Peyer's patch (tissue), 4 donors: ENCODE results near the gene LAMTOR4. TPM values are rescaled to one million over a fixed set of nuclear protein-coding genes. Genes with fewer than 3 reads are reported as not detected.
A peak's percentile ranks its signal among the peaks of the same experiment; 100 is the strongest.
"Not testable (repeated sequence)": the region's sequence is repeated elsewhere in the genome, so short reads cannot be mapped to it uniquely, and the experiment has no call there.

ENCODE experiments used
- DNase-seq, 3 donors: peaks; one replicate each; pipeline ENCODE4 v3.0.0-alpha.2; 2017 to 2019
- H3K27ac ChIP-seq, 4 donors: fragments of 200-600 bp; sonication (generic); one replicate each; pipeline ENCODE4 v1.5.1; 2016 to 2019
- H3K27me3 ChIP-seq, 2 donors: fragments of 200-600 bp; sonication (generic); one replicate each; pipeline ENCODE4 v1.5.1; 2019
- H3K36me3 ChIP-seq, 3 donors: fragments of 200-600 bp; sonication (generic); one replicate each; pipeline ENCODE4 v1.5.1; 2016 to 2019
- H3K4me1 ChIP-seq, 4 donors: fragments of 200-600 bp; sonication (generic); one replicate each; pipeline ENCODE4 v1.5.1; 2016 to 2019
- H3K4me3 ChIP-seq, 4 donors: fragments of 200-600 bp; sonication (generic); 1 replicate in 3 of 4; 2 replicates in 1 of 4; pipeline ENCODE4 v1.5.1; 2016 to 2019; ENCODE audit warnings: mild to moderate bottlenecking in 1 of 4
- H3K9me3 ChIP-seq, 4 donors: fragments of 200-600 bp; sonication (generic); one replicate each; pipeline ENCODE4 v1.5.1; 2016 to 2019; ENCODE audit warnings: mild to moderate bottlenecking in 1 of 4
- CTCF ChIP-seq, 6 experiments: fragments of 450-650 bp in 4 of 6; fragments of 200-600 bp in 2 of 6; sonication (generic) in 1 of 6; IDR thresholded peaks; one replicate each; pipeline ENCODE4 v1.5.1; 2017 to 2019; ENCODE audit warnings: antibody characterized with exemption in 6 of 6, mild to moderate bottlenecking in 3 of 6, moderate library complexity in 1 of 6
- POLR2A ChIP-seq, 2 donors: fragments of 450-650 bp; IDR thresholded peaks; one replicate each; pipeline ENCODE4 v1.5.1; 2017; ENCODE audit warnings: antibody characterized with exemption in 2 of 2, mild to moderate bottlenecking in 2 of 2, moderate library complexity in 2 of 2
- total RNA-seq, 4 donors: library from RNA; depleted of rRNA; stranded (reverse); fragments of >200 nt; gene quantifications; one replicate each; pipeline ENCODE4 v1.1.0, GENCODE V29; 2016

LAMTOR4 gene
- total RNA-seq, 4 donors from 2014 or later, result 194 to 312 (median 237) TPM

- H3K9me3 ChIP-seq, result no peaks in the 10 kb centered on the region
- TF ChIP-seq CTCF (IDR thresholded peaks at IDR 0.05), result no peak
- no peak for TF ChIP-seq POLR2A (IDR thresholded peaks at IDR 0.05)
- H3K27me3 ChIP-seq, result no peaks in the 10 kb centered on the region
- peaks cover 0 to 7% (median 0%) of the 10 kb centered on the region in 4 donors for H3K4me1 ChIP-seq
- no peak overlapping the region for H3K4me3 ChIP-seq
- no peaks in the 10 kb centered on the region for H3K36me3 ChIP-seq
- peak overlapping the region in 2 of 4 donors; percentile 46 to 52 for H3K27ac ChIP-seq
- DNase-seq, result no peak
These were observed 10.6 kb upstream of the LAMTOR4 start for GRCh38 chr7:100137851-100138760.

- Histone ChIP-seq H3K9me3 (no peaks in the 10 kb centered on the region), H3K4me1 (peaks cover 0 to 7% (median 0%) of the 10 kb centered on the region in 4 donors), H3K4me3 (no peak overlapping the region), H3K27ac (peak overlapping the region in 2 of 4 donors; percentile 54 to 86), H3K36me3 (no peaks in the 10 kb centered on the region), H3K27me3 (no peaks in the 10 kb centered on the region)
- no peak for TF ChIP-seq POLR2A (IDR thresholded peaks at IDR 0.05)
- TF ChIP-seq CTCF (IDR thresholded peaks at IDR 0.05), result no peak
- no peak for DNase-seq
These were observed 7.2 kb upstream of the LAMTOR4 start for GRCh38 chr7:100141555-100141949.

- Histone ChIP-seq H3K27ac (no peak overlapping the region), H3K27me3 (no peaks in the 10 kb centered on the region), H3K4me1 (peaks cover 0 to 7% (median 0%) of the 10 kb centered on the region in 4 donors), H3K9me3 (no peaks in the 10 kb centered on the region), H3K4me3 (no peak overlapping the region), H3K36me3 (no peaks in the 10 kb centered on the region)
- DNase-seq, result no peak
- TF ChIP-seq POLR2A (IDR thresholded peaks at IDR 0.05) (no peak), CTCF (IDR thresholded peaks at IDR 0.05) (no peak)
These were observed 6.3 kb upstream of the LAMTOR4 start for GRCh38 chr7:100142461-100142860.

GRCh38 chr7:100146350-100146749 lies 2.4 kb upstream of the LAMTOR4 start:
- not testable (repeated sequence) for H3K4me3 ChIP-seq, H3K27ac ChIP-seq, H3K9me3 ChIP-seq, H3K36me3 ChIP-seq, H3K27me3 ChIP-seq, DNase-seq
- peaks cover 0 to 21% (median 2%) of the 10 kb centered on the region in 4 donors for H3K4me1 ChIP-seq

GRCh38 chr7:100147278-100147677 lies 1.4 kb upstream of the LAMTOR4 start:
- Histone ChIP-seq H3K4me3 (no peak overlapping the region), H3K27ac (no peak overlapping the region), H3K27me3 (no peaks in the 10 kb centered on the region), H3K4me1 (peaks cover 0 to 17% (median 2%) of the 10 kb centered on the region in 4 donors), H3K9me3 (no peaks in the 10 kb centered on the region), H3K36me3 (peaks cover 0 to 7% (median 0%) of the 10 kb centered on the region in 3 donors)
- DNase-seq, result no peak
- TF ChIP-seq CTCF (IDR thresholded peaks at IDR 0.05) (no peak), POLR2A (IDR thresholded peaks at IDR 0.05) (no peak)

- no peaks in the 10 kb centered on the region for H3K27me3 ChIP-seq
- no peaks in the 10 kb centered on the region for H3K9me3 ChIP-seq
- peaks cover 0 to 12% (median 0%) of the 10 kb centered on the region in 3 donors for H3K36me3 ChIP-seq
- H3K4me1 ChIP-seq, result peaks cover 0 to 20% (median 2%) of the 10 kb centered on the region in 4 donors
- DNase-seq, result no peak
- TF ChIP-seq POLR2A (IDR thresholded peaks at IDR 0.05) (no peak), CTCF (IDR thresholded peaks at IDR 0.05) (no peak)
- H3K4me3 ChIP-seq, result peak overlapping the region; percentile 72 to 96 (median 80)
- H3K27ac ChIP-seq, result peak overlapping the region; percentile 80 to 96 (median 89)
These were observed 526 bp upstream of the LAMTOR4 start for GRCh38 chr7:100148225-100148558.
